ENCODE results near the gene UTS2R. TPM values are rescaled to one million over a fixed set of nuclear protein-coding genes. Genes with fewer than 3 reads are reported as not detected.
"Not testable (repeated sequence)": the region's sequence is repeated elsewhere in the genome, so short reads cannot be mapped to it uniquely, and the experiment has no call there.

UTS2R gene
- polyA plus RNA-seq, 4 donors: 0.06 TPM; not detected in 3

- Histone ChIP-seq H3K4me3 (ENCODE audit: low read depth in 1 of 3, low read length in 3 of 3) (no peak overlapping the region), H3K9me3 (ENCODE audit: control insufficient read depth in 2 of 2, insufficient read depth in 1 of 2, low read depth in 1 of 2, low read length in 1 of 2) (no peaks in the 10 kb centered on the region), H3K4me1 (ENCODE audit: control insufficient read depth in 3 of 3, insufficient read depth in 2 of 3, low read depth in 1 of 3, low read length in 2 of 3) (no peaks in the 10 kb centered on the region), H3K27ac (ENCODE audit: low read depth in 1 of 3, low read length in 2 of 3) (no peak overlapping the region), H3K27me3 (ENCODE audit: control insufficient read depth in 3 of 3, insufficient read depth in 3 of 3, low read length in 3 of 3) (no peaks in the 10 kb centered on the region), H3K36me3 (ENCODE audit: control insufficient read depth in 3 of 3, insufficient read depth in 2 of 3, low read depth in 1 of 3, low read length in 3 of 3) (peaks cover 0 to 70% (median 14%) of the 10 kb centered on the region in 3 donors)
- FAIRE-seq: no peak
- no peak for DNase-seq
- WGBS, 3 donors: 89 to 90% (median 90%) methylated on average over 15 of the region's 15 CpGs
Measured at GRCh38 chr17:82408288-82408937, 36.8 kb downstream of the UTS2R start.

GRCh38 chr17:82408938-82409318 lies 37.4 kb downstream of the UTS2R start:
- 95 to 98% (median 97%) methylated on average over 21 of the region's 21 CpGs for WGBS, 3 donors
- no peaks in the 10 kb centered on the region for H3K9me3 ChIP-seq (ENCODE audit: control insufficient read depth in 2 of 2, insufficient read depth in 1 of 2, low read depth in 1 of 2, low read length in 1 of 2)
- DNase-seq: no peak
- no peaks in the 10 kb centered on the region for H3K27me3 ChIP-seq (ENCODE audit: control insufficient read depth in 3 of 3, insufficient read depth in 3 of 3, low read length in 3 of 3)
- H3K36me3 ChIP-seq (ENCODE audit: control insufficient read depth in 3 of 3, insufficient read depth in 2 of 3, low read depth in 1 of 3, low read length in 3 of 3): peaks cover 0 to 70% (median 14%) of the 10 kb centered on the region in 3 donors
- no peaks in the 10 kb centered on the region for H3K4me1 ChIP-seq (ENCODE audit: control insufficient read depth in 3 of 3, insufficient read depth in 2 of 3, low read depth in 1 of 3, low read length in 2 of 3)
- H3K27ac ChIP-seq (ENCODE audit: low read depth in 1 of 3, low read length in 2 of 3): no peak overlapping the region
- FAIRE-seq: no peak
- H3K4me3 ChIP-seq (ENCODE audit: low read depth in 1 of 3, low read length in 3 of 3): no peak overlapping the region

- WGBS, 3 donors: 86 to 94% (median 92%) methylated on average over 14 of the region's 14 CpGs
- DNase-seq (no peak), FAIRE-seq (no peak)
- Histone ChIP-seq H3K27ac (ENCODE audit: low read depth in 1 of 3, low read length in 2 of 3) (no peak overlapping the region), H3K4me3 (ENCODE audit: low read depth in 1 of 3, low read length in 3 of 3) (no peak overlapping the region), H3K4me1 (ENCODE audit: control insufficient read depth in 3 of 3, insufficient read depth in 2 of 3, low read depth in 1 of 3, low read length in 2 of 3) (peaks cover 0 to 3% (median 0%) of the 10 kb centered on the region in 3 donors), H3K9me3 (ENCODE audit: control insufficient read depth in 2 of 2, insufficient read depth in 1 of 2, low read depth in 1 of 2, low read length in 1 of 2) (no peaks in the 10 kb centered on the region), H3K27me3 (ENCODE audit: control insufficient read depth in 3 of 3, insufficient read depth in 3 of 3, low read length in 3 of 3) (no peaks in the 10 kb centered on the region), H3K36me3 (ENCODE audit: control insufficient read depth in 3 of 3, insufficient read depth in 2 of 3, low read depth in 1 of 3, low read length in 3 of 3) (peaks cover 0 to 67% (median 8%) of the 10 kb centered on the region in 3 donors)
Measured at GRCh38 chr17:82410014-82410716, 38.6 kb downstream of the UTS2R start.

GRCh38 chr17:82411396-82412053 lies 40.0 kb downstream of the UTS2R start:
- H3K4me1 ChIP-seq (ENCODE audit: control insufficient read depth in 3 of 3, insufficient read depth in 2 of 3, low read depth in 1 of 3, low read length in 2 of 3): peaks cover 0 to 3% (median 0%) of the 10 kb centered on the region in 3 donors
- FAIRE-seq: no peak
- WGBS, 3 donors: 95 to 97% (median 95%) methylated on average over 24 of the region's 24 CpGs
- H3K27ac ChIP-seq (ENCODE audit: low read depth in 1 of 3, low read length in 2 of 3): no peak overlapping the region
- H3K4me3 ChIP-seq (ENCODE audit: low read depth in 1 of 3, low read length in 3 of 3): no peak overlapping the region
- no peak for DNase-seq
- no peaks in the 10 kb centered on the region for H3K9me3 ChIP-seq (ENCODE audit: control insufficient read depth in 2 of 2, insufficient read depth in 1 of 2, low read depth in 1 of 2, low read length in 1 of 2)
- H3K36me3 ChIP-seq (ENCODE audit: control insufficient read depth in 3 of 3, insufficient read depth in 2 of 3, low read depth in 1 of 3, low read length in 3 of 3): peaks cover 0 to 60% (median 7%) of the 10 kb centered on the region in 3 donors
- no peaks in the 10 kb centered on the region for H3K27me3 ChIP-seq (ENCODE audit: control insufficient read depth in 3 of 3, insufficient read depth in 3 of 3, low read length in 3 of 3)

GRCh38 chr17:82412081-82412480 lies 40.5 kb downstream of the UTS2R start:
- DNase-seq; H3K4me3 ChIP-seq (ENCODE audit: low read depth in 1 of 3, low read length in 3 of 3); H3K27me3 ChIP-seq (ENCODE audit: control insufficient read depth in 3 of 3, insufficient read depth in 3 of 3, low read length in 3 of 3); H3K9me3 ChIP-seq (ENCODE audit: control insufficient read depth in 2 of 2, insufficient read depth in 1 of 2, low read depth in 1 of 2, low read length in 1 of 2); H3K27ac ChIP-seq (ENCODE audit: low read depth in 1 of 3, low read length in 2 of 3); H3K4me1 ChIP-seq (ENCODE audit: control insufficient read depth in 3 of 3, insufficient read depth in 2 of 3, low read depth in 1 of 3, low read length in 2 of 3); FAIRE-seq: not testable (repeated sequence)
- peaks cover 0 to 60% (median 7%) of the 10 kb centered on the region in 3 donors for H3K36me3 ChIP-seq (ENCODE audit: control insufficient read depth in 3 of 3, insufficient read depth in 2 of 3, low read depth in 1 of 3, low read length in 3 of 3)
- WGBS, 3 donors: 91 to 92% (median 92%) methylated on average over 14 to 16 of the region's 16 CpGs

GRCh38 chr17:82412535-82413520 lies 41.3 kb downstream of the UTS2R start:
- no peak for FAIRE-seq

GRCh38 chr17:82414548-82415281 lies 43.1 kb downstream of the UTS2R start:
- H3K4me3 ChIP-seq (ENCODE audit: low read depth in 1 of 3, low read length in 3 of 3): no peak overlapping the region
- DNase-seq (peak; percentile 62 to 81), FAIRE-seq (no peak)
- peaks cover 0 to 7% (median 0%) of the 10 kb centered on the region in 3 donors for H3K4me1 ChIP-seq (ENCODE audit: control insufficient read depth in 3 of 3, insufficient read depth in 2 of 3, low read depth in 1 of 3, low read length in 2 of 3)
- no peaks in the 10 kb centered on the region for H3K27me3 ChIP-seq (ENCODE audit: control insufficient read depth in 3 of 3, insufficient read depth in 3 of 3, low read length in 3 of 3)
- H3K9me3 ChIP-seq (ENCODE audit: control insufficient read depth in 2 of 2, insufficient read depth in 1 of 2, low read depth in 1 of 2, low read length in 1 of 2): no peaks in the 10 kb centered on the region
- no peak overlapping the region for H3K27ac ChIP-seq (ENCODE audit: low read depth in 1 of 3, low read length in 2 of 3)
- peaks cover 0 to 42% (median 2%) of the 10 kb centered on the region in 3 donors for H3K36me3 ChIP-seq (ENCODE audit: control insufficient read depth in 3 of 3, insufficient read depth in 2 of 3, low read depth in 1 of 3, low read length in 3 of 3)
- WGBS, 3 donors: 25 to 28% (median 26%) methylated on average over 38 of the region's 38 CpGs

More at GRCh38 chr17:82412535-82413520, 41.3 kb downstream of the UTS2R start:
- H3K9me3 ChIP-seq (ENCODE audit: control insufficient read depth in 2 of 2, insufficient read depth in 1 of 2, low read depth in 1 of 2, low read length in 1 of 2): no peaks in the 10 kb centered on the region
- peaks cover 0 to 4% (median 0%) of the 10 kb centered on the region in 3 donors for H3K4me1 ChIP-seq (ENCODE audit: control insufficient read depth in 3 of 3, insufficient read depth in 2 of 3, low read depth in 1 of 3, low read length in 2 of 3)
- H3K27ac ChIP-seq (ENCODE audit: low read depth in 1 of 3, low read length in 2 of 3): no peak overlapping the region
- WGBS, 3 donors: 74 to 80% (median 75%) methylated on average over 29 of the region's 29 CpGs
- H3K36me3 ChIP-seq (ENCODE audit: control insufficient read depth in 3 of 3, insufficient read depth in 2 of 3, low read depth in 1 of 3, low read length in 3 of 3): peaks cover 0 to 54% (median 7%) of the 10 kb centered on the region in 3 donors
- DNase-seq: no peak
- H3K27me3 ChIP-seq (ENCODE audit: control insufficient read depth in 3 of 3, insufficient read depth in 3 of 3, low read length in 3 of 3): no peaks in the 10 kb centered on the region
- H3K4me3 ChIP-seq (ENCODE audit: low read depth in 1 of 3, low read length in 3 of 3): no peak overlapping the region
